Islet of Langerhans (tissue), 1 donor: ENCODE results near the gene BARX1.
"Not testable (repeated sequence)": the region's sequence is repeated elsewhere in the genome, so short reads cannot be mapped to it uniquely, and the experiment has no call there.

Experiments used
- FAIRE-seq: peaks from one replicate; lab custom pipeline; 2011; peaks lifted over from hg19 to GRCh38; lab: Jason Lieb, UNC

BARX1 gene, protein sequence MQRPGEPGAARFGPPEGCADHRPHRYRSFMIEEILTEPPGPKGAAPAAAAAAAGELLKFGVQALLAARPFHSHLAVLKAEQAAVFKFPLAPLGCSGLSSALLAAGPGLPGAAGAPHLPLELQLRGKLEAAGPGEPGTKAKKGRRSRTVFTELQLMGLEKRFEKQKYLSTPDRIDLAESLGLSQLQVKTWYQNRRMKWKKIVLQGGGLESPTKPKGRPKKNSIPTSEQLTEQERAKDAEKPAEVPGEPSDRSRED

DNA sequence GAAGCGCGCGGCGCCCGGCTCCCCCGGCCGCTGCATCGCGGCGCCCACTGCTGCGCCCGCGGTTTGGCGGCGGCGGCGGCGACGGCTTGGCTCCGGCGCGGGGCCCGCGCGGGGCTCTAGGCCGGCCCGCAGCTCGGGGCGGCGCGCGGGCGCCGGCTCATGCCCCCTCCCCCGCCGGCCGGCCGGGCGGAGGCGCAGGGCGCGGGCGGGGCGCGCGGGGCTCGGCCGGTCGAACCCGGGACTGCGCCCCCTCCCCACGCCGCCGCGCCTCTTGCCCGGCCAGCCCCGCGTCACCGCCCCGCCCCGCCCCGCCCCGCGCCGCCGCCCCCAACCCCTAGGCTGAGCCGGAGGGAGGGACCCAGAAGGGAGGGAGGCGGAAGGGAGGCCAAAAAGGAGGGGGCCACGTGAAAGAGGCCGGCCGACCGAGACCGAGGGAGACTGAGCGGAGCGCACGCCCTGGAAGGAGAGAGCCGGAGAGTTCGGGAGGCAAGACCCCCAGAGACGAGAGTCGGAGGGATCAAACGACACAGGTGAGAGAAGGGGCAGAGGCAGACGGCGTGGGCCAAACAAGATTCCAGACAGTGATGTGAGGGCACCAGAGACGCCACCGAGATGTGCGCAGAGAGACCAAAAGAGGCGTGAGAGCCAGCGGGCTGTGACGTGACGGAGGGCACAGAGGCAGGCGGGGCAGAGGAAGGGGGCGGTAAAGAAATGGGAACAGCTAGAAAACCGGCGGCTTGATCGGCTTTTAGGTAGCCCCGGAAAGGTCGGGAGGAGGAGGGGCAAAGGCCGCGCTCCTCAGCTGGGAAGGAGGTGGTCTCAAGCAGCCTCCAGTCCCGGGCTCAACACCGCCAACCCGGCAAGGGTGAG is at the start of gene BARX1:
Gene BARX1, minus strand, starts transcription at position 245 of the 870 bp plus-strand sequence. Its CDS starts 209 bp downstream, at position 36.
- FAIRE-seq: no peak

- FAIRE-seq: no peak
These were observed 47.4 kb upstream of the BARX1 start for GRCh38 chr9:94002316-94003140.

DNA sequence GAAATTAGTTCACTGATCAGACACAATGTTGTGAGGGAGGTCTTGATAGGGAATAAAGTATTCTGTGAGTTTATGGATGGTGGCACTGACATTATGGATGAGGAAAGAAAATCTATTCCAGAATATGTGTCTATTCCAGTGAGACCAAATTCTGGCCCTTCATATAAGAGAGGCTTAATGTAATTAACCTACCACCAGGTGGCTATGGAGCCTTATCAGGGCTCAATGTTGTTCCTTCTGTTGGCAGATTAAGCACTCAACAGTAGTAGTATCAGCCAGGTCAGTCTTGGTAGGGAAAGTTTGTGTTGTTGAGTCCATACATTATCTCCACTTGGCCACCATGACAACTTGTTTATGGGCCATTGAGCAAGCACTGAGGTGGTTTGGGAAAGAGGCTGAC is 41.7 kb upstream of the BARX1 start:
- FAIRE-seq: no peak

GRCh38 chr9:93996367-93996766 is 41.2 kb upstream of the BARX1 start:
- no peak for FAIRE-seq

GRCh38 chr9:93994545-93994944 is 39.4 kb upstream of the BARX1 start:
- no peak for FAIRE-seq

- FAIRE-seq: no peak
These were observed 39.0 kb upstream of the BARX1 start for GRCh38 chr9:93994132-93994531.

- no peak for FAIRE-seq
These were observed 37.7 kb upstream of the BARX1 start for GRCh38 chr9:93992830-93993229.

DNA sequence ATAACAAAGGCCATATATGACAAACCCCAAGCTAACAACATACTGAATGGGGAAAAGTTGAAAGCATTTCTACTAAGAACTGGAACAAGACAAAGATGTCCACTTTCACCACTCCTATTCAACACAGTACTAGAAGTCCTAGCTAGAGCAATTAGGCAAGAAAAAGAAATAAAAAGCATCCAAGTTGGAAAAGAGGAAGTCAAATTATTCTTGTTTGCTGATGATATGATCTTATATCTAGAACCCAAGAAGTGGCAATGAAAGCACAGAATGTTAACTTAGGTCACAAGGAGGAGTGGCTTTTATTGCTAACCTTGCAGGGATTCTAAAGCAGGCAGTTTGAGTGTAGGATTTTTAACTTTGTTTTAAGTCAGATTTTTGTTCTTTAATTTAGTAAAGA is 35.3 kb upstream of the BARX1 start:
- FAIRE-seq: no peak

- no peak for FAIRE-seq
These were observed 32.9 kb upstream of the BARX1 start for GRCh38 chr9:93988056-93988455.

- FAIRE-seq: no peak
These were observed 29.7 kb upstream of the BARX1 start for GRCh38 chr9:93984860-93985259.

GRCh38 chr9:93983875-93984274 is 28.7 kb upstream of the BARX1 start:
- no peak for FAIRE-seq

DNA sequence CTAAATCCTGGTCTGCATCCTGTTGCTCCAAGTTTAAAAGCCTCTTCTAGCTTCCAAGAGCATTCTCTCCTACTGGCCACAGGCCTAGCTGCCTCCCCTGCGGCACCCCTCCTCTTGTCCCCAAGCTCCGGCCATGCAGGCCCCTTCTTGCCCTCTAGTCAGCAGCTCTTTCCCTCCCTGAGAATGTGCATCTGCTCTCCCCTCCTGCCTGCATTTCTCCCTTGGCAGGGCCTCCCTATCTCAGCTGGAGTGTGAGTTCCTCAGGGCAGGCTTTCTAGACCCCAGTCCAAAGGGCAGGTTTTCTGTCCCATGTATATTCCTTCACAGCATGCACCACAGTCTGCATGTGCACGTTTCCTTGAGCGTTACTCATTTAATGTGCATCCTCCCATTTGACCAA is 24.6 kb upstream of the BARX1 start:
- no peak for FAIRE-seq

DNA sequence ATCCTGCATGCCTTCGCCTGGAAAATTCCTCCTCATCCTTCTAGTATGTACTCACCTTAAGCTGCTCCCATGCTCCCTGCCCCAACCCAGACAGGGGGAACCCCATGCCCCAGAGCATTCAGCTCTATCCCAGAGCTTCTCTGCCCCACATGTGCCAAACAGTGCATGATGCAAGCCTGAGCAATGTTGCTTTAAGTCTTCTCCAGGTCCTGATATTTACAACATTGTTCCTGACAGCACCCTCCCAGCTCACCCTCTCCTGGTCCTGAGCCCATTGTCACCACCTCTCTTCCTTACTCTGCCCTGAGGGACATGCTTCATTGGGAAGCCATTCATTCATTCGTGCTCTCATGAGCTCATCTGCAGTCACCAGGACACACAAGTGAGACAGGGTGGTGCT is 23.4 kb upstream of the BARX1 start:
- no peak for FAIRE-seq

DNA sequence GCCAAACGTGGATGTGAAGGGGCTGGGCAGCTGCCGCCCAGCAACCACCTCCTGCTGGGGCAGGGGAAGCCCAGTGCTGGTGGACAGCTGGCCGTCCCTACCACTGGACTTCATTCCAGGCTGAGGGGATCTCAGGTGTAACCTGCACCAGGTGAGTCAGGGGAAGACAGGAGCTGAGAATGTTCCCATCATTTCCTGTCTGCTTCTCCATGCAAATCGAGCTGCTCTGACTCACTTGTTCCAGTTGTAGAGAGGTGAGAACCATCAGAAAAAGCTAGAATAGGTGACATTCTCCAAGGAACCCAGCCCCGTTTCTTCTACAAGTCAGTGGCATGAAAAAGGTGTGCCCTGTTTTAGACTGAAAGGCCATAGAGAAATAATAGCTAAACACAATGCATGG is 21.8 kb upstream of the BARX1 start:
- no peak for FAIRE-seq

DNA sequence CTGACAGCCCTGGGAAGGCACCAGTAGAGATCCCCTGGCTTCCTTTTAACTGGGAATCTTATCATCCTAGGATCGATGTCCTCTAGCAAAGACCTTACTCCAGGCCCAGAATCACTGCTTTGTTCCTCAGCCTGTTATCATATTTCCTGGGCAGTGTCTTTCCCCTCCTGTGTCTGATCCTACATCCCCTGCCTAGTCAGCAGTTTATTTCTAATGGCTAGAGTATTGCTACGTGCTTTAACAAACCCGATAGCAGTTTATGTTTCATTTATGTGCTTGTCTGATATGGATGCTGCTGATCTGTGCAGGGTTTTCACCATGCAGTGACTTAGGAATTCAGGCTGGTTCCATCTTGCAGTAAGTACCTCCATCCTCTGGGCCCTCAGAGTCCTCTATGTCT is 20.9 kb upstream of the BARX1 start:
- no peak for FAIRE-seq

DNA sequence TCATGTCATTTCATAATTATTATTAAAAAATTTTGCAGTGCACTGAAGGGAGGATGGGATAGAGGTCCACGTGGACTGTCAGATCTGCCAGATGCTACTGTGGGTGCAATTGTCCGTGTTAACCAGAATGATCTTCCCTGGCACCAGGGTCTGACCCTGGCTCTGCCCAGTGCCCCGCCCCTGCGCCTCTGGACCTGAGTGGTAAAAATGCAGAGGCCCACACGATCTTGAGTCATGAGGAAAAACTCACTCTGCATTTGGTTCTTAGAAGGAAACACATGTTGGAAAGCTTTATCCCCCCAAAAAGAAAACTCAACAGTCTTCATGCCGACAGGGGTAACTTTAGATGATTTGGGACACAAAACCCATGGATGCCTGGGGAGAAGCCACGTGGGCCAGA is 20.1 kb upstream of the BARX1 start:
- no peak for FAIRE-seq

DNA sequence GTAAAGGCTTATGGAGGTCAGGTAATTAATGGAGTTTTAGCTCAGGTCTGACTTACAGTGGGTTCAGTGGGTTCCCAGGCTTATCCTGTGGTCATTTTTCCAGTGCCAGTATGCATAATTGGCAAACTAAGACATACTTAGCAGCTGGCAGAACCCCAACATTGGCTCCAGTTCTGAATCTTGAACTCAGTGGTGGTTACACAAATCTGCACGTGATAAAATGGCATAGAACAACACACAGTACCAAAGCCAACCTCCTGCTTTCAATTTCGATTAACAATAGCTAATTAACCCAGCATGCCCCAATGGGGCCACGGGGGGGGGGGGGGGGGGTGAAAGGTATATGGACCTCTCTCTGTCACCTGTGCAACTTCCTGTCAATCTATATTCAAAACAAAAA is 19.0 kb upstream of the BARX1 start:
- no peak for FAIRE-seq

- not testable (repeated sequence) for FAIRE-seq
These were observed 17.5 kb upstream of the BARX1 start for GRCh38 chr9:93972655-93973054.

DNA sequence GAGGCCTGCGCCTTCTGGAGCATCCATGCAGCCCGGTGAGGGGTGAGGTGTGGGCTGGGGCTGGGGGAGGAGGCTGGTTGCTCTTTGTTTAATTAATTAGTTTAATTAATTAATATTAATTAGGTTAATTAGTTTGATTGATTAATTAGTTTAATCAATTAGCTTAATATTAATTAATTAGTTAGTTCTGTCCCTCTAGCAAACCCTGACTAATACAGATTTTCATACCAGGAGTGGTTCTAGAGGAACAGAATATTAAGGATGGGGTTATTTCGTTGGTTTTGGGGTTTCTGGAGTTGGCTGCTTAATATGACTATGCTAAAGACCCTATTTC is 14.1 kb upstream of the BARX1 start:
- FAIRE-seq: no peak

GRCh38 chr9:93968451-93969327 is 13.5 kb upstream of the BARX1 start:
- FAIRE-seq: no peak

DNA sequence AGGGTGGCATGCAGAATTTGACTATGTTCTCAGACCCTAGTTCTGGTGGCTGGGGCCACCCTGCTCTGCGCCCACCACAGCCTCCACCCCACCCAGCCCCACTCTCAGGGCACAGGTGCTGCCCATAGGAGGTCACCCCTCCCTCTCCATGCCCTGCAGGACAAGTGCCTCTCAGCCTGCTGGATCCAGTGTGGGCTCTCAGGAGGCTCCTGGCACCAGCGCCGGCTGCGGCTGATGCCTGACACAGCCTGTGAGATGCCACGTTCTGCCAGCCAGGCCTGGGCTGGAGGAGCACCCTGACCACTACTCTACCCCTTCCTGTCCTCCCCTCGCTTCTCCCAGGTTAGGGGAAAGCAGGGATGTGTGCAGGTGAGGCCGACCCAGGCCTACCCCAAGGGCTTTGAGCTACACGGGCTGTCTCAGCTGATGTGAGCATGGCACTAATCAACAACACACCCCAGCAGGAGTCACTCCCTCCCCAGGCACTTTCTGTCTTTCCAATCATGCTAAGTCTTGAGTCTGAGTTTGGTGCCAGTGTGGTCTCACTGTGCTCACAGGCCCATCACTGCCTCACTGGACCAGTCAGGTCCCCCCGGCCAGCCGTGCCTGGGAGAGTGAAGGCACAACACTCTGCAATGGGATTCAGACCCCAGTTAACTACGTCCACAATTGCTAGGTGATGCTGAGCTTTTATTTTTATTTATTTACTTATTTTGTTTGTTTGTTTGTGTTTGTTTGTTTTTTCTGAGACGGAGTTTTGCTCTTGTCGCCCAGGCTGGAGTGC is 12.1 kb upstream of the BARX1 start:
- no peak for FAIRE-seq
